Measurements from ENCODE around the gene ENAM. TPM values are rescaled to one million over a fixed set of nuclear protein-coding genes. Genes with fewer than 3 reads are reported as not detected.

Gene ENAM
- total and polyA plus RNA-seq, 2 of the 8 experiments (the other 6 are each of a cell fraction or from before 2014, with no cell fraction given) = not detected

DNA sequence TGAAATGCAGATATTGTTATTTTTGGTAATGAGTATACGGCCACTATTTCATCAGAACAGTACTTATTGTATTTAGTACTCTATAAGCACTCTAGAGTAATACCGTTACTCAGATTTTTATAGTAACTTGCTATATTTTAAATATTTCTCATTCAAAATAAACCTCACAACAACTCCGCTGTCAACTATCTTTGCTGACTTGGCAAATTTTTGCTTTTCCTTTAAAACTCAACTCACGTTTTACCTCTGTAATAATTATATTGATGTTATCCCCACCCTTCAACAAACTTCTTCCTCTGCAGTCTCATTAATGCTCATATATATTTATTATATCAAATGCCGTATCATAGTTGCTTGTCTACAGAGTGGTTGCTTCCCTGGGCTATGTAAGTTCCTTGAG is 28.8 kb downstream of the ENAM start:
- no peaks in the 10 kb centered on the region for H3K36me3 ChIP-seq (ENCODE audit: control insufficient read depth in 2 of 4, insufficient read depth in 4 of 4, low read length in 3 of 4)
- no peak overlapping the region for H3K4ac ChIP-seq (replicated peaks; ENCODE audit: insufficient read length, low read depth, low read length)
- CTCF ChIA-PET (ENCODE audit: partially characterized antibody) = interaction anchor here (0.9 kb wide), 1 partner anchor 57 kb away, joined by 3 read pairs; no protein-coding TSS in a partner anchor
- H4K5ac ChIP-seq (ENCODE audit: insufficient read length, low read depth, low read length) = no peak overlapping the region
- no peak overlapping the region for H3K27ac ChIP-seq (ENCODE audit: low read depth, low read length)
- no peaks in the 10 kb centered on the region for H3K79me1 ChIP-seq (ENCODE audit: low read depth, low read length)
- H3K23ac ChIP-seq (ENCODE audit: insufficient read length) = no peak overlapping the region
- H2BK20ac ChIP-seq (ENCODE audit: low read length) = no peak overlapping the region
- no peaks in the 10 kb centered on the region for H3K9me3 ChIP-seq (ENCODE audit: insufficient read depth in 2 of 2, low read depth in 1 of 2, low read length in 1 of 2)
- no peak overlapping the region for H3K9ac ChIP-seq (replicated peaks in 1 of 4; ENCODE audit: extremely low read depth in 1 of 4, low read depth in 3 of 4, low read length in 3 of 4)
- H2BK120ac ChIP-seq (replicated peaks; ENCODE audit: low read depth, low read length) = no peak overlapping the region
- no peak overlapping the region for H3K4me2 ChIP-seq (ENCODE audit: insufficient read depth in 1 of 2, low read depth in 2 of 2, low read length in 2 of 2)
- POLR2A ChIA-PET (ENCODE audit: partially characterized antibody) = interaction anchor here (1.6 kb wide), 1 partner anchor 32 kb away, joined by 4 read pairs; no protein-coding TSS in a partner anchor
- TF ChIP-seq MAFK (IDR thresholded peaks at IDR 0.05; ENCODE audit: low read depth, low read length) (peak; percentile 95), SP1 (IDR thresholded peaks at IDR 0.05; ENCODE audit: low read depth, low read length) (no peak)
- H4K91ac ChIP-seq (replicated peaks; ENCODE audit: insufficient read length, low read length) = no peak overlapping the region
- no peak overlapping the region for H3K4me3 ChIP-seq (ENCODE audit: extremely low read depth in 1 of 4, insufficient read depth in 2 of 4, low read depth in 3 of 4, low read length in 4 of 4)
- H3K56ac ChIP-seq (replicated peaks; ENCODE audit: insufficient read length, low read depth, low read length) = no peak overlapping the region
- no peak overlapping the region for H2AK5ac ChIP-seq (ENCODE audit: low read depth, low read length)
- no peak overlapping the region for H2AFZ ChIP-seq (ENCODE audit: low read length)
- DNase-seq (ENCODE audit: low read depth in 1 of 2, low spot score in 2 of 2) (no peak), FAIRE-seq (no peak)
- H3K23me2 ChIP-seq (ENCODE audit: low read depth, low read length) = no peaks in the 10 kb centered on the region
- no peaks in the 10 kb centered on the region for H3K79me2 ChIP-seq (ENCODE audit: control insufficient read depth in 1 of 2, insufficient read depth in 2 of 2, low read length in 2 of 2)
- no peak overlapping the region for H2BK15ac ChIP-seq (ENCODE audit: low read length)
- H2BK5ac ChIP-seq (ENCODE audit: low read depth, low read length) = no peak overlapping the region
- H2BK12ac ChIP-seq (ENCODE audit: low read depth, low read length) = no peak overlapping the region
- no peaks in the 10 kb centered on the region; a peak in 1 of 7 replicates for H3K27me3 ChIP-seq (replicated peaks in 1 of 4; ENCODE audit: control insufficient read depth in 3 of 4, extremely low read depth in 1 of 4, insufficient read depth in 3 of 4, low read length in 3 of 4)
- H3K4me1 ChIP-seq (replicated peaks in 1 of 4; ENCODE audit: control insufficient read depth in 3 of 4, insufficient read depth in 4 of 4, low read length in 3 of 4) = no peaks in the 10 kb centered on the region
- H4K20me1 ChIP-seq (replicated peaks in 1 of 2; ENCODE audit: control insufficient read depth in 1 of 2, insufficient read depth in 2 of 2, low read length in 2 of 2) = no peaks in the 10 kb centered on the region
- 90% methylated on average over 5 of the region's 5 CpGs; no CpG with 5 or more reads in 1 of the 2 experiments for WGBS, 2 experiments (ENCODE audit: extremely low coverage in 1 of 2, insufficient coverage in 1 of 2, insufficient read length in 1 of 2, insufficient replicate concordance in 2 of 2, low coverage in 1 of 2, low lambda C conversion rate in 2 of 2, missing lambda C conversion rate in 1 of 2)
- no peak overlapping the region for H3K14ac ChIP-seq (ENCODE audit: insufficient read length)
- no peak overlapping the region for H4K8ac ChIP-seq (ENCODE audit: extremely low read depth, insufficient read depth, low read length)
- no peak overlapping the region for H3K18ac ChIP-seq (ENCODE audit: extremely low read depth, low read length)

All from H1 (cell line).